SK-MEL-5 (cell line): ENCODE measurements around the gene ZFAND3. TPM values are rescaled to one million over a fixed set of nuclear protein-coding genes. Genes with fewer than 3 reads are reported as not detected.

Source experiments
- DNase-seq: peaks from one replicate; pipeline ENCODE4 v3.0.0-alpha.2; 2016; ENCODE audit warnings: low read depth, low spot score
- in situ Hi-C: cut with HindIII; loops from 2 replicates; pipeline ENCODE4 v1.10.0; 2016; ENCODE audit warnings: low sequenced_read_pairs, high pct_unique_total_duplicates, low pct_unique_long_range_greater_than_20kb
- total RNA-seq: library from RNA; depleted of rRNA; stranded (reverse); fragments of >200 nt; shearing (Covaris generic); gene quantifications from 2 replicates; pipeline ENCODE4 v1.2.3, GENCODE V29; 2014

Gene ZFAND3
- total RNA-seq, 1 experiment from 2014 or later = 14.6 TPM

DNA sequence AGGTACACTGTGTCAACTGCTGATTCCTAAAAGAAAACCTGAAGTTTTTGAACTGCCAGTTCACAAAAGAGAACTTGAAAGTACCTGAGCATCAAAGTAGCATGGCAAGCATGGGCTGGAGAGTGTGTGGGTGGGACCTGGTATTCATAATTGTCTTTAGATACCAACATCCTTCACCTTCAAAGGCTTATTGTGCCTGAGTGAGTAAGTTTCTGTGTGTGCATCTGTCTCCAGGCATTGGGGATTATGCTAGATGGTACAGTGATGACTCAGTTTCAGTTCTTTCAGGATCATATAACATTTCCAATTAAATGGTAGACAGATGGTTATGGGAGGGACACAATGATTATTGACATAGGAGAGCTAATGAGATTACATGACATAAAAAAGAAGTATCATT, 238.5 kb downstream of the ZFAND3 start:
- in situ Hi-C loops = no loop called here
- DNase-seq = peak; percentile 19

DNA sequence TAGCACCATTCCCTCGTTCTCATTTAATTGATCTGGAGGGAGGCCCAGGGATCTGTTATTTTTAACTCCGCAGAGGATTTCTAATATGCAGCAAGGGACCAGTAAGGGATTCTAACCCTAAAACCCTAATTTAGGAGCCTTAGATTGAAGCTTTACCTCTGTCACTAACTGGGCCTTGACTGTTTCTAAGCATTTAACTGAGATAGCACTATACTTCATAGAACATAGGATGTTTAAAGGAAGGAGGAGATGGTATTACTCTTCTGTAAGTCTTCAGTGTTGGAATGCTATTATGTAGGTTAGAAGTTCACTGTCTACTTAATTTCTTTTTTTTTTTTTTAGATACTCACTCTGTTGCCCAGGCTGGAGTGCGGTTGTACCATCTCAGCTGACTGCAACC, 242.5 kb downstream of the ZFAND3 start:
- DNase-seq = no peak
- in situ Hi-C loops = no loop called here

DNA sequence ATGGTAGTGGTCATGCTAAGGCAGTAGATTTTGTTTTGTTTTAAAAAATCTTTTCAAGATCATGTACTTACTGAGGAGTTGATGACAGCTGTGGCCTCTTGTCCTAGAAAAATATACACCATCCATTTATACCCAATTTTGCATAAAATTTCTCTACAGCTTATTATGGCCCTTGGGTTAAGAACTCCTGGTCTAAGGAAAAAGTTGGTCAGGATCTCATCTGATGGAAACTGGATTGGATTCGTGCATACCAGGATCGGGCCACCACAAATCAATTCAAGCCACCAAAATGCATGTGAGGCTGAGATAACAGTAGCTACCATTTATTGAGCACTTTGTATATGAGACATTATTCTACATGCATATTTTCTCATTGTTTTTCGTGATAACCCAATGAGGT, 244.4 kb downstream of the ZFAND3 start:
- in situ Hi-C loops = no loop called here
- no peak for DNase-seq

DNA sequence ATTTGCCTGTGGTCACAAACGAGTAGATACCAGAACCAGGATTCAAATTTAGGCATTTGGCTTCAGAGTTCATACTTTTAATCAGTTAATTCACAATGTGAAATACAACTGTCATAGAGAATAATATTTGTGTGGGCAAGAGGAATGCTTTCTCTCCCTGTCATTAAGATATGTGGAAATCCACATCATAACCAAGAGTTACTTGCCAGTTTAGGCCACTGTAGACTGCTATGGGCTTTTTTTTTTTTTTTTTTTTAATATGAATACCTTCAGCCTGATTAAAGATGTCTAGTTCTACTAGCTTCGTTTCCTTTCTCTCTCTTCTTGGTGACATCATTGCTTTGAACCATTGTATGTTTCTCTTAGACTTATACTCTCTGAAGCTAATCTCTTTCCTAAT, 244.9 kb downstream of the ZFAND3 start:
- no peak for DNase-seq
- in situ Hi-C loops = no loop called here

DNA sequence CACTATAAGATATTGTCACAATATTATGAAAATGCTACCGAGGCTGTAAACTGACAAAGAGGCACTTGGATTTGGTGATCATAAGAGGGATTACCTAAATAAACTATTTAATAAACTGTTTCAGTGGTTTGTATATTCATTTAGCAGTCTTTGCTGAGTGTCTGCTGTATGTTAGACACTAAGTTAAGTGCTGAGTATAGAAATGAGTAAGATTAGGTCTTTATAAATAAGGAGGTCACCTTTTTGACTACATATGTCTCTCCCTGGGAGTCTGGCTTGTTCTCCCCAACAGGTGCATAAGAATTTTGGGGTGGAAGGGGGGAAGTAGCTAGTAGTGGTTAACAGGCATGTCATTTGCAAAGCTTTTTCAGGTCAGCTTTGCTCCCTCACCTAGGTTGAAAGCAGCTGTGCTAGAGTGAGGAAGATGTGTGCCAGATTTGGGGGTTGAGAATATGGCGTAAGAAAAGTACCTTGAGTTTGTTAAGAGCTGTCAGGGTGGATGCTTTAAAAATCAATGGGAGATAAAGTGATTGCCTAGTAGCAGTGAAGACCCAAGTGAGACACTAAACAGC, 246.3 kb downstream of the ZFAND3 start:
- no peak for DNase-seq
- in situ Hi-C loops = no loop called here

DNA sequence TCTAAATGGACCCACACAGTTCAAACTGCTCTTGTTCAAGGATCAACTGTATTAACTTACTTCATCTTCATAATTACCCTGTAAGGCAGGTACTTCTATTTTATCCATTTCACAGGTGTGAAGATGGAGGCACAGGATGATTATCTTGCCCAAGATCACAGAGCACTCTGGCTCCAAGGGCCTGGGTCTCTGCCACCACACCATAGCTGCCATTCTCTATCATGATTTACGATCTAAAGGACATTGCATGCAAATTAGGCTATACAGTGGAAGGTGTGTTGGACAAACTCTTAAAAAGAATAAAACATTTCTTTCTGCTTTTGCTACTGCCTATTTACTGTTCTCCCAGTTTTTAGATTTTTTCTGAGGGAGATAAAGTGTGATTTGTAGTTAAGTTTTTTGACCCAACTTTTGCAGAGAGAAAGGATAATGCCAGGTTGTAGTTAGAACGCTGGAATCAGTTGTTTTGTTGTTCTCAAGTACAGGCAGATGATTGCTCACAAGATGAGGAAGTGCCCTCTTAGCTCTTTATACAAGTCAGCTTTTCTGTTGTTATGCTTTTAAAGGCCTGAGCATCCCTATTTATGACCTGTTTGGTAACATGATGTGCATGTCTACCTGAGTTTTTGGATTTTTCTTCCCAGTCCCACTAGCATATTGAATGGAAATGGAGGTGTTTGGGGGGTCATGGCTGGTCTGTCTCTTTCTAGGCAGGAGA, 247.9 kb downstream of the ZFAND3 start:
- peak; percentile 43 for DNase-seq
- in situ Hi-C loops = no loop called here

DNA sequence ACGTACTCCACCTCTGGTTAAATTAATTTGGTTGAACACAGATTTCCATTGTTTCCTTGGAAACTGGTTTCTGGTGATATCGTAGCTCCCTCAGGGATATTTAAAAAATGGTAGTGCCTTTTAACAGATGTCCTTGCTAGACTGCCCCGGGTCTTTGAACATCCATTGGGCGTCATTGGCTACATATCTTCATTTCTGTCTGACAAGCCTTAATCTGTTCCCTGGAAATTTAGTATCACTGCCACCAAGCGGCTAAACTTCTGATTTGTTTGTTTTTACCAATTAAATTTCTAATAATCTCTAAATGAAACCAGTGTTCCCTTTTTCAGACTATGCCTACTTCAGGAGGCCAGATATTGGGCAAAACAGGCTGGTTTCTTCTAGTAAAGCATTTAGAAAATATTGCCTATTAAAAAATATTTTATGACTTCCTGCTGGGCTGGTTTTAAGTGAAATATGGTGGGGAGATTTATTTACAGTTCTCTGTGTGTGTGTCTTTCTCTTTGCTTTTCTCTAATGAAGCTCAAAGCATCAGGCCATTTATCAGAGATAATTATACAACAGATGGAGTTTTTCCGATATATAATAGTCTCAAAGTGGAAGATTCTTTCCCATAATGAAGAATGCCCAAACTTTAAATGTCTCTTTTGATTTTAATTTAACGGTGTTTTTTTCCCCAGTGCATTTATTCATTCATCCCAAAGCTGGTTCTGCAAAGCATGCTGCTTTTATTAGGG, 249.5 kb downstream of the ZFAND3 start:
- in situ Hi-C loops = no loop called here
- peak; percentile 53 for DNase-seq

DNA sequence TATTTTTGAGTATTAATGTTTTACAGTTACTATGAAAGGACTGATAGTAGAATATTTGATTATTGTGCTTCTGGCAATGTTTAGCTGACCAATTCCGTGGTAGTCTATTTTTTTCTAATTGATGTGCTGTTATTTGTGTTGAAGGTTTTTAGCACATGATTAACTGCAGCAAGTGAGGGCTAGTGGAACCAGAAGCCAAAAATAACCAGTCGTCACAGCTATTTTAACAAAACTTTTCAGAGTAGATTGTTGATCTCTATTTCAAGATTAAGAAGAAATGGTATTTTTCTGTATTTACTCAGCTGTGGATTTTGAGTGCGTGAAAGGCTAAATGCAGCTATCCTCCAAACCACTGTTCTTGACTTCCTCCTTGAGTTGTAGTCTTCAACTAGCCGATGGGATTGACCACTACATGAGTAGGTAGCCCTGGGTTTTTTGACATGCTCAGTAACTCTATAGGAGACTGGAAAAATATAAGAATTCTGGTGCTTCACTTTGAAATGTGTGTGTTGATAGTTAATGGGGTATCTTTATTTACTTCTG, 258.0 kb downstream of the ZFAND3 start:
- no peak for DNase-seq
- in situ Hi-C loops = no loop called here

DNA sequence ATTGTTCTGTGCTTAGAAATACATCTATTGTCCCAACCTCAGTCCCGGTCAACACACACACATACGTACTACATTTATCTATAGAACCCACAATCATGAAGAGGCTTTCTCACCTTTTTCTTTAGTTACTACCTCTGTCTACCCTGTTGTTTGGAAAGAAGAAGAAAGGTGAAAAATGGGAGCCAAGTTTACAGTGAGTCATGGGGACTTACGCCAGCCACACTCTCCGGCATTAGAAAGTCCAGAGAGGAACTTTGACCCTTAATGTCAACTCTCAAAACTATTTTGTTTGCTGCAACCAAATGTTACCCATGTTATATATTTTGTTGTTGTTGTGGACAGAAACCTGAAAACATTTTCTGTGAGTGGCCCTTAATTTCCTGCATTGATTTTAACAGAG, 259.1 kb downstream of the ZFAND3 start:
- in situ Hi-C loops = no loop called here
- DNase-seq = no peak

DNA sequence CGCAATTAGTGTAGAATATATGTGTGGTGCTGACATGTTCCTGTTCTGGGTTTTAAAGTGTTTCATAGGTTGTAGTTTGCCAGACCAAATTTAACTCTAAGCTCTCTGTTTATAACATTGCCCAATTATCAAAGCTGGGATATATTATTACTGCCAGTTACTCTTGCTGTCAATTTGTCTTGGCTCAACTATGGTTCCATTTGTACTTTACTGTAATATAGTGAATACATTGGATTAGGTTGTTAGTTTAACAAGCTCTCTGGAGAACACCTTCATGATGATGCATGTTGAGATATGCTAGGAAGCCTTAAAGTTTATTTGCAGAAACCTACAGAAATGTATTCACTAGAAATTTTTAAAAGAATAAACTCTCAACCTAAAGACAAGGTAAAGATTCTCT, 259.6 kb downstream of the ZFAND3 start:
- in situ Hi-C loops = no loop called here

DNA sequence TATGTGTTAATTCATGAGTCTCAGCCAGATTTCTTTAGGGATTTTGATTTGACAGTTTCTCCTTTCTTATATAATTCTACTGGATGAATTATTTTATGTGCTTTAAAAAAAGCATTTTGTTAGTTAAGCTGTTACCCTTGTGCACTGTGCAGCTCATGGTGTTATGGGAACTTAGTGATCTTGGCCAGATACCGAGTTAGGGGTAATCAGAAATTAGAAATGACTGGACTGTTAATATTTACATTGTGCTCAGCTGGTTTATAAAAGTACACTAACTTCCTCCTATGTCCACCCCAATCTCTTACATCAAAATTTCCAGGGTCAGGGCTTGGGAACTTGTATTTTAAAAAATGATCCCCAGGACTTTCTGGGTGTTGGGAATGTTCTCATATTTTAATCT, 260.0 kb downstream of the ZFAND3 start:
- DNase-seq = no peak

More for the DNA sequence above, 259.6 kb downstream of the ZFAND3 start:
- DNase-seq = no peak

DNA sequence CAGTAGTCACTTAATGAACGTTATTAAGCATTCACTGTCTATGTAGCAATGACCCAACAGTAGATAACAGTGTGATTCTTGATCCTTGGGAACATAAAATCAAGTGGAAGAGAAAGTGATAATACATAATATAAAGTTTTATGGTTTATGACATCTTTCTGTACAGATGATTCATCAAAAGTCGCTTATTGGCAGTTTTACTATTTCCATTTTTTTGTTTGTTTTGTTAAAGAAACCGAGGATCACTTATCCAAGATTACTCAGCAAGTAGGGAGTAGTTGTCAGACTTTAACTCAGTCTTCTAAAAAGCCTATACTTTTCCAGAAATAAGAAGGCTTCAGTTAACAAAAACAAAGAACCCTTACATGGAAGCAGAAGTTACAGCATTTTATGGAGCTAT, 260.8 kb downstream of the ZFAND3 start:
- in situ Hi-C loops = no loop called here
- DNase-seq = peak; percentile 42

More for the DNA sequence above, 260.0 kb downstream of the ZFAND3 start:
- in situ Hi-C loops = no loop called here

DNA sequence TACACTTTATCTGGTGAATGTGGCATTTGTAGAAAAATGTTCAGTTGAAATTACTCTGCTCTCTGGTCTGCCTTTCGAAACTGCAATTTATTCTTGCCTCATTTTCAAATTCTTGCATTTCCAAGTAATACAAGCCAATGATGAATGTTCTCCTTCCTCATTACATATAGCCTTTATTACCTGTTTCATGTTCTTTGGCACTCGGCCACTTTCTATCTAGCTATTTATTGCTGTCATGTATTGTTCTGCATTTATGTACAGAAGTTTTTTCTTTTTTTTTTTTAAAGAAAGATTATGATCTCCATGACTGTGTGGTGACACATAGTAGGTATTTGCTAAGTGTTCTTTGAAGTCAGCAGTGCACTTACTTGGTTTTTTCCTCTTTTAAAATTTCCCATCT, 261.4 kb downstream of the ZFAND3 start:
- in situ Hi-C loops = no loop called here
- DNase-seq = no peak

DNA sequence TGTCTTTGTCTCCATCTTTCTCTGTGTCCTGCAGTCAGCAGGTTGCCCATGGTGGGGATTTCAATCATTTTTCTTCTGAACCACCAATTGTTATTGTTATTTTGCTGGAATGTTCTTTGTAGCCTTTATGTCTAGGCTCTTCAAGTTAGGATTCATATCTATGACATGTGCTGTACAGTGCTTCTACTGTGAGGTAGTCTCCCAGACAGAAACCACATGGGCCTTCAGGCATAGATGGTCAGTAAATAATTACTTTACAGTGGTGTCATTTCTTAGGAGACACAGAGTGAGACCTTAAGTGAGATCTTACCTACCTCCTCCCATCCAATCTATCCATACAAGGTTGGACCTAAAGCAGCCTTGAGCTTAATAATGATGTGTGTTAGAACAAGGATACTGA, 265.5 kb downstream of the ZFAND3 start:
- DNase-seq = no peak

DNA sequence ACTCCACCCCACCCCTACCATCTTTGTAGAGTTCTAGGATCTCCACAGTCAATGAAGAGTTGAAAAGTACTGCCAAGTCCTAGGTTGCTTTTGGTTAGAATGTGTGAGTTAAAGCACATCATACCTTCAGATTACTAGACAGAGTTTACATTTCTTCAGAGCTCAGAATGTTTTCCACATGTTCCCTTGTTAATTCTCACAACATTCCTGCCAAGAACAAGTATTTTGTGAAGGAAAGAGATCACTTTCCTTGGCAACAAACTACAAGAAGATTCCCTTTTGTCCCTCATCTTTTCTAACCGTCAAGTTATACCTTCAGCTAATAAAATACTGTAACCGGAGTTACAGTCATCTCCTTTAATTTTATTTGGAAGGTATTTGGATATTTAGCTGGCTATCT, 266.8 kb downstream of the ZFAND3 start:
- in situ Hi-C loops = no loop called here

More for the DNA sequence above, 265.5 kb downstream of the ZFAND3 start:
- in situ Hi-C loops = no loop called here

DNA sequence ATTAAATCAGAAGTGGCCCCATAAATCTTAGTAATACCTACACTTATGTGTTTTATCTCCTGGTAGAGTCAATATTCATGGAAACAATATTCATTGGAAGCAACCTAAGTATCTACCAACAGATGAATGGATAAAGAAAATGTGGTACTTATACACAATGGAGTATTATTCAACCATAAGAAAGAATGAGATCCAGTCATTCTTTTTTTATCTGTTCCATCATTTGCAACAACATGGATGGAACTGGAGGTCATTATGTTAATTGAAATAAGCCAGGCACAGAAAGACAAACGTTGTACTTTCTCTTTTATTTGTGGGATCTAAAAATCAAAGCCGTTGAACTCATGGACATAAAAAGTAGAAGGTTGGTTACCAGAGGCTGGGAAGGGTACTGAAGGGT, 268.5 kb downstream of the ZFAND3 start:
- no peak for DNase-seq

More for the DNA sequence above, 266.8 kb downstream of the ZFAND3 start:
- DNase-seq = no peak

DNA sequence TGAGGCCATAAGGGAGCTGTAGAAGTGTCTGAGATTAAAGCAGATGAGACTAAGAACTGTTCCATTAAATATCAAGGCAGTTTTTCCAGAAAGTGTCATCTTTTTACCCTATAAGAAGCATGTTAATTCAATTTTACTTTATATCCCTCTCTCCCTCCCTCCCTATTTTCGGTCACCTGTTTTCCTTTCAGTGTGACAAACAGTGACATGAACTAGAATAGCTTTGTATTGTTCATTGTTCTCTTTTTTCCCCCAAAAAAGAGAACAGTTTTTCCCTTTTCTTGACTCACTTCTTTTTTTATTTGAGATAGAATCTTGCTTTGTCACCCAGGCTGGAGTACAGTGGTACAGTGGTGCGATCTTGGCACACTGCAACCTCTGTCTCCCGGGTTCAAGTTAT, 269.3 kb downstream of the ZFAND3 start:
- no peak for DNase-seq
- in situ Hi-C loops = no loop called here

More for the DNA sequence above, 268.5 kb downstream of the ZFAND3 start:
- in situ Hi-C loops = no loop called here

DNA sequence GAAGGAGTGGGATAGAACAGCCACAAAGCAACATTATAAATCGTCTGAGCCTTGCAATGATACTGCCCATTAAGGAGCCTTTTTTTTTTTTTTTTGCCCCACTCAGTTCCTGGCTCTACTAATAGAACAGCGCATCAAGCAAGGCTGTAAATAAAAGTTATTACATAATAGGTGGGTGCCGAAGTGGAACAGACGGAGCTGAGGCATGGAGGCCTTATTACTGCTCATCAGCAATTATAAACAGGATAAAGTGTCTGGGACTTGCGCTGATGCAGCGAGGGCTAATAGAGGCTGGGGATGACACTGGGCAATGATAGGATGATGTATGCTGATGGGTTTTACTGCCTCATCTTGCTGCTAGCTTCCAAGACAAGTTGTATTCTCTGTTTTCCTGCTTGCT, 272.1 kb downstream of the ZFAND3 start:
- in situ Hi-C loops = no loop called here
- no peak for DNase-seq
